Activated CD8-positive, alpha-beta T cell treated with anti-CD3 and anti-CD28 coated beads for 36 hours (primary cell): Measurements from ENCODE around the gene RAPGEF1. TPM values are rescaled to one million over a fixed set of nuclear protein-coding genes. Genes with fewer than 3 reads are reported as not detected.
"Not testable (repeated sequence)": the region's sequence is repeated elsewhere in the genome, so short reads cannot be mapped to it uniquely, and the experiment has no call there.

Source experiments
- ATAC-seq: fragments of 200-7000 bp; cut with Tn5 transposase; one replicate; pipeline ENCODE4 v1.10.0; 2021; ENCODE audit warnings: mild to moderate bottlenecking, moderate library complexity
- CTCF ChIA-PET: fragments of 350-600 bp; sonication (Branson Sonifier 250); formaldehyde crosslinking; loops from one replicate; lab custom pipeline; 2021; ENCODE audit warnings: antibody characterized with exemption; lab: Charles Lee
- POLR2A ChIA-PET: fragments of 350-600 bp; sonication (Branson Sonifier 250); formaldehyde crosslinking; loops from one replicate; lab custom pipeline; 2021; ENCODE audit warnings: antibody characterized with exemption; lab: Charles Lee
- DNase-seq: peaks from one replicate; pipeline ENCODE4 v3.0.0-alpha.2; 2020
- H3K27ac Mint-ChIP-seq: one replicate; pipeline ENCODE4 v1.8.0; 2021; ENCODE audit warnings: mild to moderate bottlenecking, mixed read lengths
- H3K27me3 Mint-ChIP-seq: one replicate; pipeline ENCODE4 v1.8.0; 2021; ENCODE audit warnings: mixed read lengths
- H3K36me3 Mint-ChIP-seq: one replicate; pipeline ENCODE4 v1.8.0; 2021; ENCODE audit warnings: low read depth, mixed read lengths
- H3K4me1 Mint-ChIP-seq: one replicate; pipeline ENCODE4 v1.8.0; 2021; ENCODE audit warnings: low read depth, mixed read lengths
- H3K4me3 Mint-ChIP-seq: one replicate; pipeline ENCODE4 v1.8.0; 2021; ENCODE audit warnings: mild to moderate bottlenecking, moderate library complexity, mixed read lengths
- H3K9me3 Mint-ChIP-seq: one replicate; pipeline ENCODE4 v1.8.0; 2021; ENCODE audit warnings: mixed read lengths
- intact Hi-C: fragments of 100-400 bp; cut with micrococcal nuclease; formaldehyde crosslinking; loops from one replicate; pipeline ENCODE4 v1.10.0; 2022
- total RNA-seq, 2 experiments: library from RNA; stranded (reverse); gene quantifications; one replicate each; pipeline ENCODE4 v1.2.3, GENCODE V29; 2021
- TF ChIP-seq, protein P1 (sequence below): fragments of 200-600 bp; IDR thresholded peaks from one replicate; pipeline ENCODE4 v1.8.0; 2022; ENCODE audit warnings: antibody characterized with exemption, mild to moderate bottlenecking

RAPGEF1 gene
- total RNA-seq, 2 experiments from 2014 or later = 84.5 to 85.2 TPM

DNA sequence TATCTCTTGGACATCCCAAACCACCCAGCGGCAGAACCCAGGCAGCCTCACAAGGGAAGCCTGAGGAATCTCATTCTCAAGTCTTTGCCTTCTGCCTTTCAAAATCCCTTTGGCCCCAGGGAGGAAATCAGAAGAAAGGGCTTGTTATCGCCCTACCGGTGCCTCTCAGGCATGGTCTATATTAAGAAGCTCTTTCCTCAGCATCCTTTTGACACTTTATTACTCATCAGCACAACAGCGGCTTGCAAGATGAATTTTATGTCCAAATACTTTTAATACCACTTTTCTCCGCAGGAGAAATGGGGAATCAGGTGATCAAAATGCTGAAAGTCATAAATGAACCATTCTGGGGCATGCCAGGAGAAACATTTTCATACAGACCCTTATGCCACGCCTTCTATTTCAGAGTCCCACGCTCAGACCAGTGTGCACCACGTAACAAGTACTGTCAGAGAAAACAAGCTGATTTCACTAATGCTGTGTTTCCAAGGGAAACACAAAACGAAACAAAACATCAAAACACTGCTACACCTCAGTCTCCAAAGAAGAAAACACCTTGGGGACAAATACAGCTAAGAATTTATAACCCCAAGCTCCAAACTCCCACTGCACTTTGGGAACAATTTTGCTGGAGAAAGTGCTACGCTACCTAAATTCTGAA is 30.0 kb downstream of the RAPGEF1 start:
- POLR2A ChIA-PET = interaction anchor here (0.8 to 15.1 kb wide), 8 partner anchors 14 to 45 kb away, joined by 3 to 119 read pairs (median 4); no protein-coding TSS in a partner anchor
- Mint-ChIP-seq H3K27me3 (no peaks in the 10 kb centered on the region), H3K27ac (peak overlapping the region; percentile 90), H3K9me3 (no peaks in the 10 kb centered on the region), H3K4me1 (peaks cover 72% of the 10 kb centered on the region), H3K36me3 (peaks cover 15% of the 10 kb centered on the region), H3K4me3 (peak overlapping the region; percentile 42)
- ATAC-seq (peak; percentile 76), DNase-seq (peak; percentile 60)
- CTCF ChIA-PET = interaction anchor here (0.8 to 3.8 kb wide), 13 partner anchors 10 to 118 kb away, joined by 3 to 22 read pairs (median 5); partner anchors contain the start of gene RAPGEF1
- intact Hi-C loops = loop anchor here (2.0 kb wide), 1 partner anchor 39 kb away; no protein-coding TSS in a partner anchor
- TF ChIP-seq, protein P1, sequence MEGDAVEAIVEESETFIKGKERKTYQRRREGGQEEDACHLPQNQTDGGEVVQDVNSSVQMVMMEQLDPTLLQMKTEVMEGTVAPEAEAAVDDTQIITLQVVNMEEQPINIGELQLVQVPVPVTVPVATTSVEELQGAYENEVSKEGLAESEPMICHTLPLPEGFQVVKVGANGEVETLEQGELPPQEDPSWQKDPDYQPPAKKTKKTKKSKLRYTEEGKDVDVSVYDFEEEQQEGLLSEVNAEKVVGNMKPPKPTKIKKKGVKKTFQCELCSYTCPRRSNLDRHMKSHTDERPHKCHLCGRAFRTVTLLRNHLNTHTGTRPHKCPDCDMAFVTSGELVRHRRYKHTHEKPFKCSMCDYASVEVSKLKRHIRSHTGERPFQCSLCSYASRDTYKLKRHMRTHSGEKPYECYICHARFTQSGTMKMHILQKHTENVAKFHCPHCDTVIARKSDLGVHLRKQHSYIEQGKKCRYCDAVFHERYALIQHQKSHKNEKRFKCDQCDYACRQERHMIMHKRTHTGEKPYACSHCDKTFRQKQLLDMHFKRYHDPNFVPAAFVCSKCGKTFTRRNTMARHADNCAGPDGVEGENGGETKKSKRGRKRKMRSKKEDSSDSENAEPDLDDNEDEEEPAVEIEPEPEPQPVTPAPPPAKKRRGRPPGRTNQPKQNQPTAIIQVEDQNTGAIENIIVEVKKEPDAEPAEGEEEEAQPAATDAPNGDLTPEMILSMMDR = no peak

DNA sequence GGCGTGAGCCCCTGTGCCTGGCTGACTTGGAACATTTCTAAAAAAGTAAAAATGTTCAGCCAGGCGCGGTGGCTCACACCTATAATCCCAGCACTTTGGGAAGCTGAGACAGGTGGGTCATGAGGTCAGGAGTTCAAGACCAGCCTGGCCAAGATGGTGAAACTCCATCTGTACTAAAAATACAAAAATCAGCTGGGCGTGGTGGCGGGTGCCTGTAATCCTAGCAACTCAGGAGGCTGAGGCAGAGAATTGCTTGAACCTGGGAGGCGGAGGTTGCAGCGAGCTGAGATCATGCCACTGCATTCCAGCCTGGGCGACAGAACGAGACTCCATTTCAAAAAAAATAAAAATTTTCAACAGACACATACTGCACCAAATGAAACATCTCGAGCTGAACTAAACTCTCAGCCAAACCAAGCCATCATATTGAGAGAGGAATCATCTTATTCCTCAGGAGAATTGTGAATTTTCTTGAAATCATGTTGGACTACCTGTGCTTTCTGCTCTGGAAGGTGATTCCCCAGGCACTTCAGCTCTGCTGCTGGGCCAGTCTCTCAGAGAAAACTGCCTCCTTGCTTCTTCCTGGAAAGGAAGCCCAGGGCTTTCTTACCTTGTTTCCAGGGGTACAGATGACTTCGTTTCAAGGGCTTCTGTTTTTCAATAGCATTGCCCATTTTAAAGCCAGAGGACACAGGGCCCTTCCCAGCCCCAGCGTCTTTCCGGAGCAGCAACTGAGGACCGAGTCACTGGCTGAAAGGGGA is 30.7 kb downstream of the RAPGEF1 start:
- peaks cover 13% of the 10 kb centered on the region for H3K36me3 Mint-ChIP-seq
- DNase-seq, H3K9me3 Mint-ChIP-seq, H3K27me3 Mint-ChIP-seq, ATAC-seq: not testable (repeated sequence)
- intact Hi-C loops = loop anchor here (2.0 kb wide), 1 partner anchor 38 kb away; no protein-coding TSS in a partner anchor
- H3K4me1 Mint-ChIP-seq = peaks cover 77% of the 10 kb centered on the region
- POLR2A ChIA-PET = interaction anchor here (0.9 to 15.1 kb wide), 6 partner anchors 10 to 44 kb away, joined by 3 to 119 read pairs (median 6); no protein-coding TSS in a partner anchor
- H3K4me3 Mint-ChIP-seq = peak overlapping the region; percentile 42
- H3K27ac Mint-ChIP-seq = peak overlapping the region; percentile 90
- CTCF ChIA-PET = interaction anchor here (0.8 to 3.8 kb wide), 10 partner anchors 11 to 117 kb away, joined by 3 to 22 read pairs (median 4); partner anchors contain the start of gene RAPGEF1

DNA sequence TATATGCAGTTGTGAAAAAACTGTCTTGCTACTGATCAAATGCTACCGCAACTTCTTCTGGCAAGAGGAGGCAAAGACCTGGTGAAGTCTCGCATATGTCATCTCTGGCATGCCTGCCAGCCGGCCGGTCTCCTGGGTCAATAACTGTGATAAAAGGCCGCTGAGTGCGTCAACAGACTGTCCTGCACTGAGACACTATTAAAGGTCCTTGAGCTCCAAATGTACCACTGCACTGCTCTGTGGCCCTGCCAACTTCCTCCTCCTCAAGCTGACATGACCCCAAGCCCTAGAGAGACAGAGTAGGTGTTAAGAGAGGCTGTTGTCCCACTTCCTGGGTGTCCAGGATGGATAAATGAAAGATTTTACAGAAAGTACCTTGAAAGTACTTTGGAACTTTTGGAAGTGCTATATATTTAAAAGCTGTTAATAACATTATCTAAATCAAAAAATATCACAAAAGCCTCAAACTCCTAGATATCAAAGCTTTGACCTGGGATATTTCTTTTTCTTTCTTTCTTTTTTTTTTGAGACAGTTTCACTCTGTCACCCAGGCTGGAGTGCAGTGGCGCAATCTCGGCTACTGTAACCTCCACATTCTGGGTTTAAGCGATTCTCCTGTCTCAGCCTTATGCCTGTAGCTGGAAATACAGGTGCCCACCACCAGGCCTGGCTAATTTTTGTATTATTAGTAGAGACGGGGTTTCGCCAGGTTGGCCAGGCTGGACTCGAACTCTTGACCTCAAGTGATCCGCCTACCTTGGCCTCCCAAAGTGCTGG is 31.5 kb downstream of the RAPGEF1 start:
- POLR2A ChIA-PET = interaction anchor here (1.3 to 15.1 kb wide), 4 partner anchors 11 to 43 kb away, joined by 4 to 119 read pairs (median 10); no protein-coding TSS in a partner anchor
- CTCF ChIA-PET = interaction anchor here (1.1 to 3.8 kb wide), 4 partner anchors 19 to 31 kb away, joined by 3 to 22 read pairs (median 16); partner anchors contain the start of gene RAPGEF1
- no peaks in the 10 kb centered on the region for H3K9me3 Mint-ChIP-seq
- no peak overlapping the region for H3K4me3 Mint-ChIP-seq
- TF ChIP-seq, protein P1 = no peak
- peaks cover 84% of the 10 kb centered on the region for H3K4me1 Mint-ChIP-seq
- ATAC-seq (no peak), DNase-seq (peak; percentile 23)
- H3K27ac Mint-ChIP-seq = peak overlapping the region; percentile 37
- no peaks in the 10 kb centered on the region for H3K27me3 Mint-ChIP-seq
- intact Hi-C loops = loop anchor here (2.0 kb wide), 1 partner anchor 38 kb away; no protein-coding TSS in a partner anchor
- H3K36me3 Mint-ChIP-seq = peaks cover 11% of the 10 kb centered on the region

DNA sequence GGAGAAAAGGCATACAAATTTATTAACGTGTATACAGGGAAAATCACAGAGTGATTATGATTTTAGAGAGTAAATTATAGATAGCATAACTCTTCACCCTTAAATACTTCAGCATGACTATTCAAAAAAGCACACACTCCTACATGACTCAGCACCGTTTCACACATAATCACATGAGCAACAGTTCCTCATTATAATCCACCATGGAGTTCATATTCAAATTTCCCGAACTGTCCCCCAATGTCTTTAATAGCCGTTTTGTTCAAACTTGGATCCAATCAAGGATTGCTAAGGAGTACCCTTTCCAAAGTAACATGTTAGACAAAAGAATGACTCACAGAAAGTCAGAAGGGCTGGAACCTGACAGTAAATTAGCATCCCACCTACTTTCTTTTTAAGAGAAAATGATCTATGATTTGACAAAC is 32.1 kb downstream of the RAPGEF1 start:
- intact Hi-C loops = loop anchor here (2.0 kb wide), 1 partner anchor 37 kb away; no protein-coding TSS in a partner anchor
- DNase-seq (no peak), ATAC-seq (no peak)
- Mint-ChIP-seq H3K9me3 (no peaks in the 10 kb centered on the region), H3K27ac (peak overlapping the region; percentile 37), H3K36me3 (peaks cover 11% of the 10 kb centered on the region), H3K4me3 (no peak overlapping the region), H3K27me3 (no peaks in the 10 kb centered on the region), H3K4me1 (peaks cover 85% of the 10 kb centered on the region)
- POLR2A ChIA-PET = interaction anchor here (3.2 to 15.1 kb wide), 2 partner anchors 24 to 39 kb away, joined by 13 to 119 read pairs; no protein-coding TSS in a partner anchor
- TF ChIP-seq, protein P1 = no peak
- CTCF ChIA-PET = no interaction called here
